Erythroblast (primary cell): ENCODE measurements around the gene NACAD.

Experiments
- GATA1 ChIP-seq: IDR thresholded peaks from 2 replicates; pipeline ENCODE4 v1.6.1; 2011; ENCODE audit warnings: low read depth, mild to moderate bottlenecking, control low read depth, low read length, moderate library complexity
- POLR2A ChIP-seq: IDR thresholded peaks from 2 replicates; pipeline ENCODE4 v1.6.1; 2011; ENCODE audit warnings: mild to moderate bottlenecking, low read length

- TF ChIP-seq POLR2A: no peak
- no peak for TF ChIP-seq GATA1
Measured at GRCh38 chr7:45082831-45083331, 5.9 kb downstream of the NACAD start.
